WTC11 (cell line): Measurements from ENCODE around the gene FOXP1. TPM values are rescaled to one million over a fixed set of nuclear protein-coding genes. Genes with fewer than 3 reads are reported as not detected.

Experiments
- ATAC-seq: fragments of 200-7000 bp; cut with Tn5 transposase; 2 replicates; pipeline ENCODE4 v1.10.0; 2021; ENCODE audit warnings: mild to moderate bottlenecking, moderate library complexity
- CTCF ChIA-PET: fragments of 300-600 bp; sonication (Branson Sonifier 250); formaldehyde crosslinking; loops from one replicate; lab custom pipeline; 2021; ENCODE audit warnings: antibody characterized with exemption; lab: Charles Lee
- POLR2A ChIA-PET: fragments of 350-600 bp; sonication (Branson Sonifier 250); formaldehyde crosslinking; loops from one replicate; lab custom pipeline; 2021; ENCODE audit warnings: antibody characterized with exemption; lab: Charles Lee
- DNase-seq: peaks from one replicate; pipeline ENCODE4 v3.0.0; 2021; ENCODE audit warnings: low spot score
- H3K27ac Mint-ChIP-seq: 2 replicates; pipeline ENCODE4 v1.8.0; 2021; ENCODE audit warnings: mixed read lengths
- H3K27me3 Mint-ChIP-seq: 2 replicates; pipeline ENCODE4 v1.8.0; 2021; ENCODE audit warnings: low read depth, mild to moderate bottlenecking, moderate library complexity, mixed read lengths
- H3K36me3 Mint-ChIP-seq: 2 replicates; pipeline ENCODE4 v1.8.0; 2021; ENCODE audit warnings: mixed read lengths
- H3K4me1 Mint-ChIP-seq: 2 replicates; pipeline ENCODE4 v1.8.0; 2022; ENCODE audit warnings: mixed read lengths
- H3K4me3 Mint-ChIP-seq: 2 replicates; pipeline ENCODE4 v1.8.0; 2021; ENCODE audit warnings: mild to moderate bottlenecking, moderate library complexity, mixed read lengths
- H3K9me3 Mint-ChIP-seq: 2 replicates; pipeline ENCODE4 v1.8.0; 2021; ENCODE audit warnings: mixed read lengths
- EMX1 ChIP-seq: fragments of 250-450 bp; sonication (Bioruptor Pico); IDR thresholded peaks from 2 replicates; pipeline ENCODE4 v1.8.0; 2021; ENCODE audit warnings: mild to moderate bottlenecking
- FOXK1 ChIP-seq: sonication (generic); formaldehyde crosslinking; IDR thresholded peaks from 2 replicates; pipeline ENCODE4 v1.8.0; 2022; ENCODE audit warnings: mild to moderate bottlenecking, moderate library complexity, missing genetic modification reagents
- KAT7 ChIP-seq: sonication (generic); formaldehyde crosslinking; IDR thresholded peaks from 2 replicates; pipeline ENCODE4 v1.8.1; 2023; ENCODE audit warnings: missing genetic modification reagents, mild to moderate bottlenecking, borderline replicate concordance
- NFATC4 ChIP-seq: fragments of 250-450 bp; sonication (Bioruptor Pico); IDR thresholded peaks from 2 replicates; pipeline ENCODE4 v1.9.0; 2021; ENCODE audit warnings: mild to moderate bottlenecking
- NR2C2 ChIP-seq: sonication (generic); formaldehyde crosslinking; IDR thresholded peaks from 2 replicates; pipeline ENCODE4 v1.8.0; 2022; ENCODE audit warnings: mild to moderate bottlenecking, missing genetic modification reagents
- RELA ChIP-seq: sonication (generic); formaldehyde crosslinking; IDR thresholded peaks from 2 replicates; pipeline ENCODE4 v1.8.1; 2022; ENCODE audit warnings: missing genetic modification reagents, mild to moderate bottlenecking, borderline replicate concordance
- RORB ChIP-seq: fragments of 250-450 bp; sonication (Bioruptor Pico); IDR thresholded peaks from 2 replicates; pipeline ENCODE4 v1.9.0; 2021; ENCODE audit warnings: mild to moderate bottlenecking
- SMAD3 ChIP-seq: sonication (generic); formaldehyde crosslinking; IDR thresholded peaks from 2 replicates; pipeline ENCODE4 v1.8.0; 2022; ENCODE audit warnings: missing genetic modification reagents, mild to moderate bottlenecking, borderline replicate concordance
- SOX15 ChIP-seq: fragments of 250-450 bp; sonication (Bioruptor Pico); IDR thresholded peaks from 2 replicates; pipeline ENCODE4 v1.9.0; 2021; ENCODE audit warnings: mild to moderate bottlenecking
- ZBTB43 ChIP-seq: sonication (generic); formaldehyde crosslinking; IDR thresholded peaks from 2 replicates; pipeline ENCODE4 v1.8.1; 2023; ENCODE audit warnings: mild to moderate bottlenecking, missing genetic modification reagents
- ZNF121 ChIP-seq: sonication (generic); formaldehyde crosslinking; IDR thresholded peaks from 2 replicates; pipeline ENCODE4 v1.8.0; 2023; ENCODE audit warnings: missing genetic modification reagents
- ZNF232 ChIP-seq: sonication (generic); formaldehyde crosslinking; IDR thresholded peaks from 2 replicates; pipeline ENCODE4 v1.8.0; 2022; ENCODE audit warnings: mild to moderate bottlenecking, missing genetic modification reagents
- ZSCAN18 ChIP-seq: fragments of 250-450 bp; sonication (Bioruptor Pico); IDR thresholded peaks from 2 replicates; pipeline ENCODE4 v2.1.2; 2022; ENCODE audit warnings: mild to moderate bottlenecking, moderate library complexity
- total RNA-seq: library from RNA; stranded (reverse); gene quantifications from 3 replicates; pipeline ENCODE4 v1.2.3, GENCODE V29; 2021
- TF ChIP-seq, protein P1 (sequence below): sonication (generic); formaldehyde crosslinking; IDR thresholded peaks from 2 replicates; pipeline ENCODE4 v1.8.1; 2022; ENCODE audit warnings: mild to moderate bottlenecking, missing genetic modification reagents, moderate library complexity, borderline replicate concordance
- TF ChIP-seq, protein P2 (sequence below): sonication (generic); formaldehyde crosslinking; conservative IDR thresholded peaks from 2 replicates; pipeline ENCODE4 v1.8.1; 2022; ENCODE audit warnings: mild to moderate bottlenecking, missing genetic modification reagents
- TF ChIP-seq, protein P3 (sequence below): fragments of 250-450 bp; sonication (Bioruptor Pico); IDR thresholded peaks from 2 replicates; pipeline ENCODE4 v1.8.0; 2021; ENCODE audit warnings: mild to moderate bottlenecking
- TF ChIP-seq, protein P4 (sequence below): sonication (generic); formaldehyde crosslinking; IDR thresholded peaks from 2 replicates; pipeline ENCODE4 v1.8.0; 2022; ENCODE audit warnings: mild to moderate bottlenecking, missing genetic modification reagents

Gene FOXP1
- total RNA-seq, 1 experiment from 2014 or later = 25.8 TPM

GRCh38 chr3:71065764-71066013 lies 517.8 kb downstream of the FOXP1 start (continued):
- TF ChIP-seq KAT7 (no peak), RORB (CRISPR knock-in tag) (no peak)
- TF ChIP-seq, protein P1, sequence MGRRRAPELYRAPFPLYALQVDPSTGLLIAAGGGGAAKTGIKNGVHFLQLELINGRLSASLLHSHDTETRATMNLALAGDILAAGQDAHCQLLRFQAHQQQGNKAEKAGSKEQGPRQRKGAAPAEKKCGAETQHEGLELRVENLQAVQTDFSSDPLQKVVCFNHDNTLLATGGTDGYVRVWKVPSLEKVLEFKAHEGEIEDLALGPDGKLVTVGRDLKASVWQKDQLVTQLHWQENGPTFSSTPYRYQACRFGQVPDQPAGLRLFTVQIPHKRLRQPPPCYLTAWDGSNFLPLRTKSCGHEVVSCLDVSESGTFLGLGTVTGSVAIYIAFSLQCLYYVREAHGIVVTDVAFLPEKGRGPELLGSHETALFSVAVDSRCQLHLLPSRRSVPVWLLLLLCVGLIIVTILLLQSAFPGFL (CRISPR knock-in tag) = no peak

- Mint-ChIP-seq H3K4me1 (peaks cover 62% of the 10 kb centered on the region), H3K27ac (no peak overlapping the region), H3K27me3 (peaks cover 8% of the 10 kb centered on the region), H3K36me3 (no peaks in the 10 kb centered on the region), H3K4me3 (peak overlapping the region; percentile 77), H3K9me3 (no peaks in the 10 kb centered on the region)
- ChIA-PET CTCF (interaction anchor here (0.5 to 1.2 kb wide), 3 partner anchors 18 to 104 kb away, joined by 3 to 6 read pairs (median 5); no protein-coding TSS in a partner anchor), POLR2A (no interaction called here)
- ATAC-seq (peak; percentile 64), DNase-seq (peak; percentile 73)
- TF ChIP-seq SMAD3 (CRISPR knock-in tag) (no peak), NR2C2 (CRISPR knock-in tag) (no peak), ZNF232 (CRISPR knock-in tag) (no peak), NFATC4 (no peak), ZBTB43 (no peak)
- TF ChIP-seq, protein P2, sequence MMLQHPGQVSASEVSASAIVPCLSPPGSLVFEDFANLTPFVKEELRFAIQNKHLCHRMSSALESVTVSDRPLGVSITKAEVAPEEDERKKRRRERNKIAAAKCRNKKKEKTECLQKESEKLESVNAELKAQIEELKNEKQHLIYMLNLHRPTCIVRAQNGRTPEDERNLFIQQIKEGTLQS (CRISPR knock-in tag) = no peak
Measured at GRCh38 chr3:71064956-71065763, 518.4 kb downstream of the FOXP1 start.

DNA sequence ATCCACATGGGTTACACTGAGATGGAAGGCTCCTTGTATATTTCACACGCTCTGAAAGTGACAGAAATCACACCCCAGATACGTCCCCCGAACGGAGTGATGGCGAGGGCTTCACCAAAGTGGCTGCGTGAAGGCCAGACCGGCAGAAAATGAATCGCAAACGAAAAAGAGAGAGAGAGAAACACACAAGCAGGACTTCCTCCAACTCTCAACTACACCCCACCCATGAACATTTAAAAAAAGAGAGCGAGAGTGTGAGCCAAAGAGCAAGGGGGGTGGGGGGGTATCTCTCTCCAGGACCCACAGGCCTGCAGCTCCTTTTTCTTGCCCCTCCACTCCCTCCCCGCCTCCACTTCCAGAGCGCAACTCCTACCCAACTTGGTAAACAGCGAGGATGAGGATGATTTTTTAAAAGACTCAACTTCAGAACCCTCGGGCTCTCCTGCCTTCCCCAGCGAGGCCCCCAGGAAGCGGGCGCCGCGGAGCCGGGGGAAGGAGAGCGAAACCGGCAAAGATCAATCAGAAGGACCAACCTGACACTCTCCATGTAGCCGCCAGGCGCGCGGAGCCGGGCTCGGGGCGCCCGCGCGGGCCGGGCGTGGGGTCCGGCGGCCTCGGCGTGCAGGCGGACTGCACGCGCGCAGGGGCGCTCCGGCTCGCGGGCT lies 519.1 kb downstream of the FOXP1 start:
- ATAC-seq (peak; percentile 44), DNase-seq (peak; percentile 56)
- ChIA-PET POLR2A (no interaction called here), CTCF (interaction anchor here (1.2 kb wide), 1 partner anchor 18 kb away, joined by 5 read pairs; no protein-coding TSS in a partner anchor)
- Mint-ChIP-seq H3K9me3 (no peaks in the 10 kb centered on the region), H3K4me1 (peaks cover 62% of the 10 kb centered on the region), H3K27me3 (peaks cover 8% of the 10 kb centered on the region), H3K36me3 (no peaks in the 10 kb centered on the region), H3K4me3 (no peak overlapping the region), H3K27ac (no peak overlapping the region)
- TF ChIP-seq, protein P3, sequence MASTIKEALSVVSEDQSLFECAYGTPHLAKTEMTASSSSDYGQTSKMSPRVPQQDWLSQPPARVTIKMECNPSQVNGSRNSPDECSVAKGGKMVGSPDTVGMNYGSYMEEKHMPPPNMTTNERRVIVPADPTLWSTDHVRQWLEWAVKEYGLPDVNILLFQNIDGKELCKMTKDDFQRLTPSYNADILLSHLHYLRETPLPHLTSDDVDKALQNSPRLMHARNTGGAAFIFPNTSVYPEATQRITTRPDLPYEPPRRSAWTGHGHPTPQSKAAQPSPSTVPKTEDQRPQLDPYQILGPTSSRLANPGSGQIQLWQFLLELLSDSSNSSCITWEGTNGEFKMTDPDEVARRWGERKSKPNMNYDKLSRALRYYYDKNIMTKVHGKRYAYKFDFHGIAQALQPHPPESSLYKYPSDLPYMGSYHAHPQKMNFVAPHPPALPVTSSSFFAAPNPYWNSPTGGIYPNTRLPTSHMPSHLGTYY = no peak
- TF ChIP-seq EMX1 = no peak
- no peak for TF ChIP-seq ZSCAN18
- TF ChIP-seq NR2C2 (CRISPR knock-in tag) = no peak
- TF ChIP-seq RELA (CRISPR knock-in tag) = no peak
- no peak for TF ChIP-seq SOX15
- no peak for TF ChIP-seq ZNF121 (CRISPR knock-in tag)
- TF ChIP-seq, protein P2 (CRISPR knock-in tag) = no peak
- no peak for TF ChIP-seq FOXK1 (CRISPR knock-in tag)
- TF ChIP-seq, protein P4, sequence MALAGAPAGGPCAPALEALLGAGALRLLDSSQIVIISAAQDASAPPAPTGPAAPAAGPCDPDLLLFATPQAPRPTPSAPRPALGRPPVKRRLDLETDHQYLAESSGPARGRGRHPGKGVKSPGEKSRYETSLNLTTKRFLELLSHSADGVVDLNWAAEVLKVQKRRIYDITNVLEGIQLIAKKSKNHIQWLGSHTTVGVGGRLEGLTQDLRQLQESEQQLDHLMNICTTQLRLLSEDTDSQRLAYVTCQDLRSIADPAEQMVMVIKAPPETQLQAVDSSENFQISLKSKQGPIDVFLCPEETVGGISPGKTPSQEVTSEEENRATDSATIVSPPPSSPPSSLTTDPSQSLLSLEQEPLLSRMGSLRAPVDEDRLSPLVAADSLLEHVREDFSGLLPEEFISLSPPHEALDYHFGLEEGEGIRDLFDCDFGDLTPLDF = no peak
